ENCODE data around the gene NAA16.

NAA16 gene

DNA sequence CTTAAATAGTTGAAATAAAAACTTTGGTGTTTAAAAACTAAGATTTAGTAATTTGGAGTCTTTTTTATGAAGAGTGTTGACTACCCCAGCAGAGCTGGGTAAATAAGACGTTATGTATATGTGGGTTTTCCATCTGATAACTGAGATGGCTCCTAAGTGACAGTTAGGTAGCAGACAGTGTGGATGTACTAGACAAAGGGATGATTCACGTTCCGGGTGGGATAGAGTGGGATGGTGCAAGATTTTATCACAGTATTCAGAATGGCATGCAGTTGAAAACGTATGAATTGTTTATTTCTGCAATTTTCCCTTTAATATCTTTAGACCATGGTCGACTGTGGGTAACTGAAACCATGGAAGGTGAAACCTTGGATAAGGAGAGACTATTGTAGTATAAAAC is 50.4 kb downstream of the NAA16 start:
- Histone ChIP-seq H3K27ac (ENCODE audit: low read depth, low read length) (no peak overlapping the region), H3K4me1 (ENCODE audit: insufficient read depth, low read length) (no peaks in the 10 kb centered on the region), H3K27me3 (ENCODE audit: insufficient read depth, low read length) (no peaks in the 10 kb centered on the region), H3K36me3 (ENCODE audit: insufficient read depth, low read length) (peaks cover 100% of the 10 kb centered on the region), H3K4me3 (ENCODE audit: low read length) (no peak overlapping the region), H3K9ac (ENCODE audit: low read depth, low read length) (no peak overlapping the region), H3K9me3 (ENCODE audit: insufficient read depth, low read depth, low read length) (no peaks in the 10 kb centered on the region)
- WGBS, result 70% methylated on average over 5 of the region's 5 CpGs

DNA sequence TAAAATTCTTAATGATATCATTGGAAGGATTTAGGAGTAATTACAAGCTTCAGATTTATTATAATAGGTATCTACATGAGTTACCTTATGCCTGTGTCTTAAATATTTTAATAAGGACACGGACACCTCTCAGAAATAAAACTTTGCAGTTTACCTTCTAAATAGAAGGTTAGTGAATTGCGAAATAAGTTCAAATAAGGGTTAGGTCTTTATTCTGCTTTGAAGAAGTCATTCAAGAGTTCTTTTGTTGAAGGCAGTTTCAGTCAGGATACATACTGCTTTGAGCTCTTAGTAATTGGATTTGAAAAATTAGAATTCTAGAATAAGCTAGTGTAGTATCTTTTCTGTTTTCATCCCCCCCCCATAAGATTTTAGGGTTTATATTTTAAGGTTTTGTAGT is 53.0 kb downstream of the NAA16 start:
- Histone ChIP-seq H3K27me3 (ENCODE audit: insufficient read depth, low read length) (no peaks in the 10 kb centered on the region), H3K4me1 (ENCODE audit: insufficient read depth, low read length) (no peaks in the 10 kb centered on the region), H3K4me3 (ENCODE audit: low read length) (no peak overlapping the region), H3K9ac (ENCODE audit: low read depth, low read length) (no peak overlapping the region), H3K9me3 (ENCODE audit: insufficient read depth, low read depth, low read length) (no peaks in the 10 kb centered on the region), H3K27ac (ENCODE audit: low read depth, low read length) (no peak overlapping the region), H3K36me3 (ENCODE audit: insufficient read depth, low read length) (peaks cover 100% of the 10 kb centered on the region)
- WGBS, result 96% methylated on average over 2 of the region's 2 CpGs

DNA sequence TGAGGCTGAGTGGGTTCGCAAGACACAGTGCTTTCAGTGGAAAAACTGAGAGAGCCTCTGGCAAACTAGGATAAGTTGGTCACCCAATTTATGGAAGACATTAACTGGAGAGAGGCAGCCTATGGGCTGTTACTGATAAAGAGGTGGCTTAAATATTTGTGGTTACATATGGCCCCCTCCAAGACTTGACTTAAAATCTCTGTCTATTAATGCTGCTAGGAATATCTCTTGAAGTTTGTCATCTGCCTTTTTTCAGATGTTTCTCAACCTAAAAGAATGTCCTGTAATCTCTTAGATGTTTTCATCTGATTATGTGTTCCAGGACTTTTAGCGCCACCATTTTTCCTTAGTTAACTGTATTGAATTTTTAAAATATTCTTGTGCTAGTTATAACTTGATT is 54.6 kb downstream of the NAA16 start:
- Histone ChIP-seq H3K4me1 (ENCODE audit: insufficient read depth, low read length) (no peaks in the 10 kb centered on the region), H3K27me3 (ENCODE audit: insufficient read depth, low read length) (no peaks in the 10 kb centered on the region), H3K36me3 (ENCODE audit: insufficient read depth, low read length) (peaks cover 100% of the 10 kb centered on the region), H3K4me3 (ENCODE audit: low read length) (no peak overlapping the region), H3K9me3 (ENCODE audit: insufficient read depth, low read depth, low read length) (no peaks in the 10 kb centered on the region), H3K27ac (ENCODE audit: low read depth, low read length) (no peak overlapping the region), H3K9ac (ENCODE audit: low read depth, low read length) (no peak overlapping the region)
- WGBS, result 93% methylated on average over 1 of the region's 2 CpGs

DNA sequence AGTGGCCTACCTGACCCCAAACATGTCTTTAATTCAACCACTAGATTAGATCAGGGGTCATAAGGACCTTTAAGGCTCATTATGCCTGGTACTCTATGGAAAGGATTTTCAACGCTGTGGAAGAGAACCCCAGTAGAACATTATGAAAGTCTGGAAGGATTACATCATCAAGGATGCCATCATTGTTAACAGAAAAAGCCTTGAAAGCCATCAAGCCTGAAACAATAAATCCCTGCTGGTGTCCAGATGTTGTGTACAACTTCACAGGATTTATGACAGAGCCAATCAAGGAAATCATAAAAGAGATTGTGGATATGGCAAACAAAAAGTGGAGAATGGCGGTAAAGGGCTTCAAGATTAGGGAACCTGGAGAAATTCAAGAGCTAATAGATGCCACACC is 59.7 kb downstream of the NAA16 start:
- no peaks in the 10 kb centered on the region for H3K4me1 ChIP-seq (ENCODE audit: insufficient read depth, low read length)
- H3K4me3 ChIP-seq (ENCODE audit: low read length), result no peak overlapping the region
- no peak overlapping the region for H3K27ac ChIP-seq (ENCODE audit: low read depth, low read length)
- WGBS, result 97% methylated on average over 2 of the region's 2 CpGs
- H3K9me3 ChIP-seq (ENCODE audit: insufficient read depth, low read depth, low read length), result no peaks in the 10 kb centered on the region
- peaks cover 98% of the 10 kb centered on the region for H3K36me3 ChIP-seq (ENCODE audit: insufficient read depth, low read length)
- H3K9ac ChIP-seq (ENCODE audit: low read depth, low read length), result no peak overlapping the region
- H3K27me3 ChIP-seq (ENCODE audit: insufficient read depth, low read length), result no peaks in the 10 kb centered on the region

DNA sequence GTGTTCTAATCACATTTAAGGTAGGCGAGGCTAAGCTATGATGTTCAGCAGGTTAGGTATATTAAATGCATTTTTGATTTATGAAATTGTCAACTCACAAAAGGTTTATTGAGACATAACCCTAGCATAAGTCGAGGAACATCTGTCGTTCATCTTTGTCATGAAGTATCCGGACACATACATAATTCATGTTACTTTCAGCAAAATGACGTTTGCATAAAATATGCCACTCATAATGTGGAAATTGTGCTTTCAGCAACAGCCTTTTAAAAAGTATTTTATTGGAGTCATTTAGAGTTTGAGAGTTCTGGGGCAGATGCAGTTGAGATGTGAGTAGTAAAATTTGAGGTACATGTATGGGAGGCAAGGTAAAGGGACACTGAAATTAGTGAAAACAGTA is 66.4 kb downstream of the NAA16 start:
- Histone ChIP-seq H3K36me3 (ENCODE audit: insufficient read depth, low read length) (peaks cover 50% of the 10 kb centered on the region), H3K27ac (ENCODE audit: low read depth, low read length) (no peak overlapping the region)

DNA sequence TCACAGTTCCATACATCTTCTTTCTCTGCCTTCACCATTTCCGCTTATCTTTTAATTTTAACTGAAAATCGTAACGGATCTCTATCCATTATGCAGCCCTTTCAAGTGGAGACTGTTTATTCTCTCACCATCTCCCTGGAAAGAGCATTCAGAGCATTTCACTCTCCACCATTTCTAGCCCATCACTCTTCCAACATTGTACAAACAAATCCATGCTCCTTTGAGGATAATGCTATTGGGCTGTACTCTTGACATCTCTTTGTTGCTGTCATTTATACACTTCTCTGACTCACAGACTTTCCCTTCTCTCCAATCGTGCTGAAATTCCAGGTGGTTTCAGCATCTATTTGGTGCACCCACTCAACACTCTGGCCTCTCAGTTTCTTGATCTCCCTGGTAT is 71.4 kb downstream of the NAA16 start:
- H3K36me3 ChIP-seq (ENCODE audit: insufficient read depth, low read length), result peaks cover 2% of the 10 kb centered on the region; the same call in 1 of the 2 replicates
- H3K9me3 ChIP-seq (ENCODE audit: insufficient read depth, low read depth, low read length), result no peaks in the 10 kb centered on the region
- no peak overlapping the region for H3K9ac ChIP-seq (ENCODE audit: low read depth, low read length)
- H3K4me3 ChIP-seq (ENCODE audit: low read length), result no peak overlapping the region
- WGBS, result 84% methylated on average over 4 of the region's 4 CpGs
- no peaks in the 10 kb centered on the region for H3K4me1 ChIP-seq (ENCODE audit: insufficient read depth, low read length)
- no peaks in the 10 kb centered on the region for H3K27me3 ChIP-seq (ENCODE audit: insufficient read depth, low read length)
- no peak overlapping the region for H3K27ac ChIP-seq (ENCODE audit: low read depth, low read length)

More for the DNA sequence above, 66.4 kb downstream of the NAA16 start:
- Histone ChIP-seq H3K9ac (ENCODE audit: low read depth, low read length) (no peak overlapping the region), H3K9me3 (ENCODE audit: insufficient read depth, low read depth, low read length) (no peaks in the 10 kb centered on the region), H3K27me3 (ENCODE audit: insufficient read depth, low read length) (no peaks in the 10 kb centered on the region), H3K4me1 (ENCODE audit: insufficient read depth, low read length) (no peaks in the 10 kb centered on the region), H3K4me3 (ENCODE audit: low read length) (no peak overlapping the region)
- WGBS, result 98% methylated on average over 5 of the region's 5 CpGs

DNA sequence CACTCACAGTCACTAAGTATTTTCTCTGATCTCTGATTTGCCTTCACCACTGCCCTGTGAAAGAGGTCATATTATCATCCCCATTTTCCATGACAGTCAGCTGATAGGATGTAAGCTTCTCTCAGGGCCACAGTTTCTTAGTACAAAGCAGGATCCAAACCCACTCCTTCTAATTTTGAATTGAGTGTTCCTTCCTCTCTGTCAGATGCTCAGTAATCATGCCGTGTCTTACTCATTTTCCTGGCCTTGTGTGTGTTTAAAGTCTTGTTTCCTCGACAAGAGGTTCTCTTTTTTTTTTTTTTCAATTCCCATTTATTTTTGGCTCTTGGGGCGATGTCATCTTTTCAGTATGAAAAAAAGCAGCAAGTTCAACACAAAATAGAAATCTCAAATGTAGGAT is 72.3 kb downstream of the NAA16 start:
- Histone ChIP-seq H3K27ac (ENCODE audit: low read depth, low read length) (no peak overlapping the region), H3K4me3 (ENCODE audit: low read length) (no peak overlapping the region), H3K9ac (ENCODE audit: low read depth, low read length) (no peak overlapping the region), H3K4me1 (ENCODE audit: insufficient read depth, low read length) (no peaks in the 10 kb centered on the region), H3K27me3 (ENCODE audit: insufficient read depth, low read length) (no peaks in the 10 kb centered on the region), H3K36me3 (ENCODE audit: insufficient read depth, low read length) (no peaks in the 10 kb centered on the region), H3K9me3 (ENCODE audit: insufficient read depth, low read depth, low read length) (no peaks in the 10 kb centered on the region)
- WGBS, result 93% methylated on average over 2 of the region's 3 CpGs

DNA sequence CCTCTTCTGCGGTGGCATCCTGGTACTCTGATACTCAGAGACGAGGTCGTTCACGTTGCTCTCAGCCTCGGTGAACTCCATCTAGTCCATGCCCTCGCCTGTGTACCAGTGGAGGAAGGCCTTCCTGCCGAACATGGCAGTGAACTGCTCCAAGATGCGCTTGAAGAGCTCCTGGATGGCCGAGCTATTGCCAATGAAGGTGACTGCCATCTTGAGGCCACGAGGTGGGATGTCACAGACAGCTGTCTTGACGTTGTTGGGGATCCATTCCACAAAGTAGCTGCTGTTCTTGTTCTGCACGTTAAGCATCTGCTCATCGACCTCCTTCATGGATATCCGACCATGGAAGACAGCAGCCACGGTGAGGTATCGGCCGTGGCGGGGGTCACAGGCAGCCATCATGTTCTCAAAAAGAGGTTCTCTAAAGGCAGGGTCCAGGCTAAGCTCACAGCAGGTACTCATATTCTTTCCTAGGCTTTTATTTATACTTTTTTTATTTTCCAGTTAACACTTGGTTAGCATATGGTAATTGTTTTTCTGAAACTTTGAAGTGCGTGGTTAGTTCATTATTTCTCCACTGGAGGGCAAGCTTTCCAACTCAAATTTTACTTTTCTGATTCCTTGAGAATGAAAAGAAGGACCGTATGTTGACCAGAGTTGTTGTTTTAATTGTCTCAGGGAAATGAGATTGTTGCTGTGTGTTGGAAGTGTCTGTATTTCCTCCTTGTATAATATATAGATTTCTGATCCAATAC is 73.9 kb downstream of the NAA16 start:
- H3K9me3 ChIP-seq (ENCODE audit: insufficient read depth, low read depth, low read length), result no peaks in the 10 kb centered on the region
- H3K9ac ChIP-seq (ENCODE audit: low read depth, low read length), result no peak overlapping the region
- no peak overlapping the region for H3K27ac ChIP-seq (ENCODE audit: low read depth, low read length)
- H3K36me3 ChIP-seq (ENCODE audit: insufficient read depth, low read length), result no peaks in the 10 kb centered on the region
- H3K27me3 ChIP-seq (ENCODE audit: insufficient read depth, low read length), result no peaks in the 10 kb centered on the region
- 89% methylated on average over 19 of the region's 20 CpGs for WGBS
- H3K4me1 ChIP-seq (ENCODE audit: insufficient read depth, low read length), result no peaks in the 10 kb centered on the region
- H3K4me3 ChIP-seq (ENCODE audit: low read length), result no peak overlapping the region

DNA sequence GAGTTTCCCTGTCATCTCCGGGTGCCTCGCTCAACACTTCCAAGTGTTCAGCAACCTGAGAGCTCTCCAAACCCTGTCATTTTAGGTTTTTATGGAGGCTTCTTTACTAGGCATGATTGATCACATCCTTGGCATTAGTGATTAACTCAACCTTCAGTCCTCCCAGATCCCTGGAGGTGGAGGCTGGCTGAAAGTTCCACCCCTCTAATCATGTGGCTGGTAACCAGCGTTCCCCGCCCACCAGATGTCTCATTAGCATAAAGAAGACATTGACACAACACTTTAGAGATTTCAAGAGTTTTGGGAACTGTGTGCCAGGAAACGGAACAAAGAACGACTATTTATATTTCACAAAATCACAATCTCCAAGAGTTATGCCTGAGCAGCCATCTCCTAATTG is 75.1 kb downstream of the NAA16 start:
- Histone ChIP-seq H3K9me3 (ENCODE audit: insufficient read depth, low read depth, low read length) (no peaks in the 10 kb centered on the region), H3K4me3 (ENCODE audit: low read length) (no peak overlapping the region), H3K9ac (ENCODE audit: low read depth, low read length) (no peak overlapping the region), H3K4me1 (ENCODE audit: insufficient read depth, low read length) (no peaks in the 10 kb centered on the region), H3K27me3 (ENCODE audit: insufficient read depth, low read length) (no peaks in the 10 kb centered on the region), H3K27ac (ENCODE audit: low read depth, low read length) (no peak overlapping the region), H3K36me3 (ENCODE audit: insufficient read depth, low read length) (no peaks in the 10 kb centered on the region)
- 96% methylated on average over 6 of the region's 6 CpGs for WGBS

DNA sequence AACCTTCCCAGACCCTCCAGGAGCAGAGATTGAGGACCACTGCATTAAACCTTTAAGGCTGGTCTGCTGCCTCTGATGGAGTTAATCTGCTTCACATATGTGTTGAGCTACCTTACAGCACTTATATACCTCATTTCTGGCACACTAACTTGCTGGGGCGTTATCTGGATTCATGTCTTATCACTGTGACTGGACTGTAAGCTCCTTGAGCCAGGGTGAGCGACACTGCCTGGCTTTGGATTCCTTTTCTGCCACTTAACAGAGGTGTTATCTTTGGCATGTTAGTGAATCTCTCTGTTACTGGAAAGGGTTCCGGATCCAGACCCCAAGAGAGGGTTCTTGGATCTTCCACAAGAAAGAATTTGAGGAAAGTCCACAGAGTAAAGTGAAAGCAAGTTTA is 76.5 kb downstream of the NAA16 start:
- no peaks in the 10 kb centered on the region for H3K27me3 ChIP-seq (ENCODE audit: insufficient read depth, low read length)

DNA sequence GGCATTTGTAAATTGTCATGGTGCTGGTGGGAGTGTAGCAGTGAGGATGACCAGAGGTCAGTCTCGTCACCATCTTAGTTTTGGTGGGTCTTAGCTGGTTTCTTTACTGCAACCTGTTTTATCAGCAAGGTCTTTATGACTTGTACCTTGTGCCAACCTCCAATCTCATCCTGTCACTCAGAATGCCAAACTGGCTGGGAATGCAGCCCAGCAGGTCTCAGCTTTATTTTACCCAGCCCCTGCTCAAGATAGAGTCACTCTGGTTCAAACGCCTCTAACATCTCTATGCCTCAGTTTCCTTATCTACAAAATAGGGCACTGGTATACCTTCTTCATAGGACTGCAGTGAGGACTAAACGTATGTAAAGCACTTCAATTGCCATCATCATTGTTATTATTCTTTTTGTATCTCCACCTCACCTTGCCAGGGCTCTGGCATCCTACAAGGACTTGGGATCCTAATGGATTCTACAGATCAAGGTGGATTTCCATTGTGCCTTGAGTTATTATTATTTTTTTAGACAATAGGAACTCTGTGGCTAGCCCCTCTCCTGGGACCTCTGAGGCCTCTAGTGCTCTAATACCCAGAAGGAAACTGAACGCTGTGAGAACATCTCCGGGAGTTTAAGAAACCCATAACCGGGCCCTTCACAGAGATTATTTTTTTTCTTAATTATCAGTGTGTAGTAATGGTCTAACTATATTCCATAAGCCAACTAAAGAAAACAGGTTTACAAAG is 77.2 kb downstream of the NAA16 start:
- Histone ChIP-seq H3K4me3 (ENCODE audit: low read length) (no peak overlapping the region), H3K27me3 (ENCODE audit: insufficient read depth, low read length) (no peaks in the 10 kb centered on the region), H3K9me3 (ENCODE audit: insufficient read depth, low read depth, low read length) (no peaks in the 10 kb centered on the region), H3K9ac (ENCODE audit: low read depth, low read length) (no peak overlapping the region), H3K36me3 (ENCODE audit: insufficient read depth, low read length) (no peaks in the 10 kb centered on the region), H3K4me1 (ENCODE audit: insufficient read depth, low read length) (no peaks in the 10 kb centered on the region), H3K27ac (ENCODE audit: low read depth, low read length) (no peak overlapping the region)
- 90% methylated on average over 5 of the region's 6 CpGs for WGBS

More for the DNA sequence above, 76.5 kb downstream of the NAA16 start:
- Histone ChIP-seq H3K9me3 (ENCODE audit: insufficient read depth, low read depth, low read length) (no peaks in the 10 kb centered on the region), H3K9ac (ENCODE audit: low read depth, low read length) (no peak overlapping the region), H3K4me1 (ENCODE audit: insufficient read depth, low read length) (no peaks in the 10 kb centered on the region), H3K27ac (ENCODE audit: low read depth, low read length) (no peak overlapping the region), H3K36me3 (ENCODE audit: insufficient read depth, low read length) (no peaks in the 10 kb centered on the region), H3K4me3 (ENCODE audit: low read length) (no peak overlapping the region)
- 89% methylated on average over 3 of the region's 3 CpGs for WGBS
